Prostate gland (tissue), 2 donors: Measurements from ENCODE around the gene PSMG4. TPM values are rescaled to one million over a fixed set of nuclear protein-coding genes. Genes with fewer than 3 reads are reported as not detected.

ENCODE experiments used
- DNase-seq: peaks from one replicate; pipeline ENCODE4 v3.0.0-alpha.2; 2019; ENCODE audit warnings: low spot score
- H3K27ac ChIP-seq, 2 donors: fragments of 200-600 bp; sonication (generic); 2 replicates each; pipeline ENCODE4 v1.5.1; 2017 to 2019
- H3K27me3 ChIP-seq: fragments of 200-600 bp; sonication (generic); replicated peaks from 2 replicates; pipeline ENCODE4 v1.5.1; 2019; ENCODE audit not compliant: insufficient read depth
- H3K36me3 ChIP-seq, 2 donors: fragments of 200-600 bp; sonication (generic); 1 replicate in 1 of 2; 2 replicates in 1 of 2; pipeline versions ENCODE4 v1.5.1 to v1.8.1; 2017 to 2019
- H3K4me1 ChIP-seq: fragments of 200-600 bp; sonication (generic); replicated peaks from 2 replicates; pipeline ENCODE4 v1.5.1; 2019
- H3K4me3 ChIP-seq, 2 donors: fragments of 200-600 bp; sonication (generic); 2 replicates each; pipeline ENCODE4 v1.5.1; 2017 to 2019
- H3K9me3 ChIP-seq: fragments of 200-600 bp; sonication (generic); 2 replicates; pipeline ENCODE4 v1.5.1; 2017
- CTCF ChIP-seq, 4 experiments: fragments of 200-600 bp in 2 of 4; fragments of 450-650 bp in 2 of 4; sonication (generic) in 2 of 4; IDR thresholded peaks; 1 replicate in 3 of 4; 2 replicates in 1 of 4; pipeline ENCODE4 v1.5.1; 2016 to 2019; ENCODE audit warnings: antibody characterized with exemption in 4 of 4, mild to moderate bottlenecking in 2 of 4, moderate library complexity in 2 of 4
- POLR2A ChIP-seq: fragments of 450-650 bp; IDR thresholded peaks from one replicate; pipeline ENCODE4 v1.6.1; 2016; ENCODE audit warnings: antibody characterized with exemption, mild to moderate bottlenecking
- POLR2AphosphoS5 ChIP-seq: sonication (generic); formaldehyde crosslinking; IDR thresholded peaks from one replicate; pipeline ENCODE4 v1.6.1; 2017; ENCODE audit warnings: antibody characterized with exemption
- WGBS: methylation state at CpG from one replicate; pipeline ENCODE4 v1.1.5; 2018; 5-methylcytosine and 5-hydroxymethylcytosine counted together
- intact Hi-C: fragments of 100-400 bp; cut with DNase I; formaldehyde crosslinking; loops from one replicate; pipeline ENCODE4 v1.14.2; 2022
- total RNA-seq, 2 donors: library from RNA; depleted of rRNA; stranded (reverse); fragments of >200 nt; gene quantifications; one replicate each; pipeline ENCODE4 v1.1.0, GENCODE V29; 2016

Gene PSMG4
- total RNA-seq, 2 donors from 2014 or later = 20.8 to 30.1 TPM

DNA sequence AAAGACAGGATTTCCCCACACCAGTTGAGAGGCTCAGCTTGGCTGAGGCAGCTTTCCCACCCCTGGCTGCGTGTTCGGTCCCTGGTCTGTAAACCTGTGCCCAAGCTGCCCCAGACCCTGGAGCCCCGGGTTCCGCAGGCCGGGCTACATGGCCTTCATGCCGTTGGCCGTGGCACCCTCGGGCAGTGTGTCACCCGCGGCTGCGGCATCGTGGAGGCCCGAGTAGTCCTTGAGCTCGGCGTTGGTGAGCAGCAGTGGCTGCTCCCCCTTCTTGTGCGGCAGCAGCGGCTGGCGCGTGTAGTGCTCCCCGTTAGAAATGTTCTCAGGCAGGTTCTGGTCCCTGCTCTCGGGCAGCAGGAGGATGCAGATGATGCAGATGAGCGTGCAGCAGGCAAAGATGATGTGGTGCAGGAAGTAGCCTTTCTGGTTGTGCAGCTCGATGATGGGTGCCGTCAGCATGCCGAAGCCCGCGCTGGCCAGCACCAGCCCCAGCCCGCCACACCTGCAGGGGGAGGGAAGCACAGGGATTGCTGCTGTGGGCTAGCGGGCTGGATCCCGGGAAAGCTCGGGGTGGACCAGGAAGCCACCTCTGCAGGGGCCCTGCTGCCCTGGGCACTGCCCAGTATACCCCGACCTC, 14.3 kb downstream of the PSMG4 start:
- WGBS = 87% methylated on average over 27 of the region's 32 CpGs
- no peak overlapping the region for H3K27ac ChIP-seq
- H3K9me3 ChIP-seq = no peaks in the 10 kb centered on the region
- H3K4me1 ChIP-seq = no peaks in the 10 kb centered on the region
- TF ChIP-seq CTCF (IDR thresholded peaks at IDR 0.05) (no peak), POLR2AphosphoS5 (no peak), POLR2A (no peak)
- intact Hi-C loops = no loop called here
- H3K4me3 ChIP-seq = no peak overlapping the region
- no peaks in the 10 kb centered on the region for H3K27me3 ChIP-seq
- DNase-seq = no peak
- no peaks in the 10 kb centered on the region for H3K36me3 ChIP-seq

GRCh38 chr6:3273707-3274521, 15.2 kb downstream of the PSMG4 start:
- Histone ChIP-seq H3K36me3 (peaks cover 0 to 3% of the 10 kb centered on the region in 2 donors), H3K9me3 (no peaks in the 10 kb centered on the region), H3K4me1 (no peaks in the 10 kb centered on the region), H3K27me3 (no peaks in the 10 kb centered on the region), H3K27ac (no peak overlapping the region), H3K4me3 (no peak overlapping the region)
- TF ChIP-seq POLR2A (no peak), POLR2AphosphoS5 (no peak), CTCF (IDR thresholded peaks at IDR 0.05) (no peak)
- intact Hi-C loops = no loop called here
- WGBS = 80% methylated on average over 9 of the region's 9 CpGs
- DNase-seq = no peak

DNA sequence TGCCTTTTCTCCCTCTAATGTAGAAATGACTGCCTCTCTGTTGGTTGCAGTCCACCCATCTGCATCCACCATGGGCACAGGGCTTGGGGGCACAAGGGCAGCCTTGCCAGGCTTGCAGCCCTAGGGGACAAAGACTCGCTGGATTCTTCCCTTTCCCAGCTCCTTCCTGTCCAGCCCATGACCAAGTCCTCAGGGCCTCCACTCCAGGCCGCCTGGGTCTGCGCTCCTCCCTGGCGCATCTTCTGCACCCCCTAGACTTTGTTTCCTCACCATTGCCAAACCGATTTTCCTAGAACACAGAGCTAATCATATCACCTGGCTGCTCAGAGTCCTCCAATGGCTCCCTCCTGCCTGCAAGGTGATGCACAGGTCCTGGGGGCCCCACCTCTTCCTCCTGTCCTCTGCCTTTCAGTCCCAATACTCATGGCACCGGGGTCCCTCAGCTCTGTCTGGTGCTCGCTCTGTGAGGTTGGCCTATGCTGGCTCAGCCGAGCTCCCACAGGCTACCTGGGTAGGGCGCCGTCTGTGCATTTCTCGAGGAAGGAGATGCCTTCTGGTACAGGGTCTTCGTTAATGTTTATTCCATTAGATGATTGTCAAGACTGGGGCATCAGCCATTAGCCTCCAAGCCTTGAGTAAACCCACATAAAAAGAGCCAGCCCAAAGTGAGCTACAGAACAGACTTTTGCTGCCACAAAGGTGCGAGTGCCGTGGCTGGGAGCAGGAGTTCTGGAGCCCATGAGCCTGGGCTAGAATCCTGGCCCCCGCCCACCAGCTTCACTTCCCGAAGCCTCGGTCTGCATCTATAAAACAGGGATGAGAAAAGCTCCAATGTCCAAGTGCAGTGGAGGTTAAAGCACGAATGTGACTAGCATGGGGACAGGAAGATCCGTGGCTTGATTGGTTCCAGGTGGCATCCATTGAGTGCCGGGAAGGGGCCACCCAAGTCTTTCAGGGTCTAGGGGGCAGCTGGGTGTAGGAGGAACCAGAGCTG, 17.7 kb downstream of the PSMG4 start:
- H3K9me3 ChIP-seq = no peaks in the 10 kb centered on the region
- H3K4me1 ChIP-seq = no peaks in the 10 kb centered on the region
- H3K27me3 ChIP-seq = no peaks in the 10 kb centered on the region
- H3K36me3 ChIP-seq = peaks cover 0 to 3% of the 10 kb centered on the region in 2 donors
- no peak overlapping the region for H3K4me3 ChIP-seq
- intact Hi-C loops = no loop called here
- 85% methylated on average over 20 of the region's 20 CpGs for WGBS
- no peak for DNase-seq
- no peak for TF ChIP-seq POLR2A
- no peak for TF ChIP-seq CTCF (IDR thresholded peaks at IDR 0.05)
- no peak for TF ChIP-seq POLR2AphosphoS5
- H3K27ac ChIP-seq = no peak overlapping the region

GRCh38 chr6:3277251-3277650, 18.5 kb downstream of the PSMG4 start:
- 77% methylated on average over 12 of the region's 12 CpGs for WGBS
- TF ChIP-seq POLR2A (no peak), CTCF (IDR thresholded peaks at IDR 0.05) (no peak), POLR2AphosphoS5 (no peak)
- Histone ChIP-seq H3K4me1 (no peaks in the 10 kb centered on the region), H3K27me3 (no peaks in the 10 kb centered on the region), H3K9me3 (no peaks in the 10 kb centered on the region), H3K27ac (no peak overlapping the region), H3K36me3 (peaks cover 0 to 3% of the 10 kb centered on the region in 2 donors), H3K4me3 (no peak overlapping the region)
- intact Hi-C loops = no loop called here
- DNase-seq = no peak
